GM12878 (cell line): ENCODE measurements around the gene TLL1. TPM values are rescaled to one million over a fixed set of nuclear protein-coding genes. Genes with fewer than 3 reads are reported as not detected.

Source experiments
- ATAC-seq: fragments of 200-7000 bp; cut with Tn5 transposase; 3 replicates; pipeline ENCODE4 v1.9.1; 2020; ENCODE audit warnings: mild to moderate bottlenecking, moderate library complexity
- BruUV-seq: library from RNA; stranded (reverse); fragments of 400-500 nt; replicated peaks from 2 replicates; lab custom pipeline; 2021; lab: Mats Ljungman, UMichigan
- CTCF ChIA-PET: fragments of 300-600 bp; sonication (Branson Sonifier 250); formaldehyde crosslinking; extraction: SDS; loops from one replicate; lab custom pipeline; 2021; ENCODE audit warnings: inconsistent platforms; lab: Yijun Ruan, JAX
- POLR2A ChIA-PET: fragments of 350-600 bp; formaldehyde crosslinking; extraction: SDS; loops from one replicate; lab custom pipeline; 2021; ENCODE audit warnings: inconsistent platforms; lab: Charles Lee
- RAD21 ChIA-PET: fragments of 300-600 bp; sonication (Branson Sonifier 250); formaldehyde crosslinking; loops from one replicate; lab custom pipeline; 2023; ENCODE audit warnings: antibody characterized with exemption; ENCODE audit not compliant: unreplicated experiment; lab: Charles Lee
- SMC1A ChIA-PET: fragments of 300-600 bp; sonication (Branson Sonifier 250); formaldehyde crosslinking; loops from one replicate; lab custom pipeline; 2023; ENCODE audit not compliant: unreplicated experiment, uncharacterized antibody; lab: Charles Lee
- DNase-seq: peaks from one replicate; pipeline ENCODE4 v3.0.0-alpha.2; 2011; ENCODE audit warnings: low read depth, low spot score
- FAIRE-seq: peaks from 3 replicates; lab custom pipeline; 2011; peaks lifted over from hg19 to GRCh38; lab: Jason Lieb, UNC
- H2AFZ ChIP-seq: 2 replicates; pipeline ENCODE4 v1.6.0; 2011; ENCODE audit warnings: low read depth, low read length, control low read depth; ENCODE audit not compliant: control insufficient read depth
- H3K27ac ChIP-seq: 2 replicates; pipeline ENCODE4 v1.5.1; 2011; ENCODE audit warnings: control low read depth; ENCODE audit not compliant: control insufficient read depth, insufficient read depth
- H3K27me3 ChIP-seq, 2 experiments: replicated peaks in 1 of 2; 2 replicates each; pipeline versions ENCODE4 v1.6.0 to v1.6.1; 2011; ENCODE audit warnings: low read length in 1 of 2; ENCODE audit not compliant: control insufficient read depth in 2 of 2, insufficient read depth in 2 of 2
- H3K36me3 ChIP-seq, 2 experiments: 2 replicates each; pipeline ENCODE4 v1.5.1; 2011; ENCODE audit warnings: low read length in 1 of 2; ENCODE audit not compliant: control insufficient read depth in 2 of 2, insufficient read depth in 2 of 2
- H3K4me1 ChIP-seq: 2 replicates; pipeline ENCODE4 v1.6.1; 2011; ENCODE audit warnings: mild to moderate bottlenecking, low read length, moderate library complexity, mixed read lengths; ENCODE audit not compliant: control insufficient read depth, insufficient read depth
- H3K4me2 ChIP-seq: 2 replicates; pipeline ENCODE4 v1.6.0; 2011; ENCODE audit warnings: control low read depth; ENCODE audit not compliant: control insufficient read depth, insufficient read depth
- H3K4me3 ChIP-seq: fragments of 200-600 bp; sonication (generic); 2 replicates; pipeline ENCODE4 v1.5.1; 2016
- H3K79me2 ChIP-seq: 2 replicates; pipeline ENCODE4 v1.6.0; 2011; ENCODE audit warnings: low read length; ENCODE audit not compliant: control insufficient read depth, insufficient read depth
- H3K9ac ChIP-seq: 2 replicates; pipeline ENCODE4 v1.8.0; 2011; ENCODE audit warnings: low read length, control low read depth, mixed read lengths; ENCODE audit not compliant: control insufficient read depth, insufficient read depth
- H3K9me3 ChIP-seq: replicated peaks from 3 replicates; pipeline ENCODE4 v1.5.1; 2011; ENCODE audit warnings: mild to moderate bottlenecking, low read length; ENCODE audit not compliant: control insufficient read depth, insufficient read depth
- H4K20me1 ChIP-seq: 2 replicates; pipeline ENCODE4 v1.6.0; 2011; ENCODE audit not compliant: control insufficient read depth, insufficient read depth
- CEBPZ ChIP-seq: fragments of 150-350 bp; IDR thresholded peaks from 2 replicates; pipeline ENCODE4 v1.6.1; 2016; ENCODE audit warnings: low read depth, low read length
- CHD4 ChIP-seq: fragments of 200-600 bp; sonication (generic); IDR thresholded peaks from 2 replicates; pipeline ENCODE4 v1.6.1; 2016; ENCODE audit warnings: mild to moderate bottlenecking
- ESRRA ChIP-seq: IDR thresholded peaks from 2 replicates; pipeline ENCODE4 v1.6.1; 2012; ENCODE audit warnings: mild to moderate bottlenecking, low read length, improper control_type of control experiment
- HCFC1 ChIP-seq: fragments of 150-350 bp; IDR thresholded peaks from 2 replicates; pipeline ENCODE4 v1.6.1; 2014; ENCODE audit warnings: low read length
- HDAC6 ChIP-seq: fragments of 200-600 bp; sonication (generic); IDR thresholded peaks from one replicate; pipeline ENCODE4 v1.8.0; 2017; ENCODE audit warnings: antibody characterized with exemption; ENCODE audit not compliant: unreplicated experiment
- IRF4 ChIP-seq: IDR thresholded peaks from 2 replicates; pipeline ENCODE4 v1.6.1; 2011; ENCODE audit warnings: low read depth, low read length
- KAT2A ChIP-seq: conservative IDR thresholded peaks from 2 replicates; pipeline ENCODE4 v1.6.1; 2011; ENCODE audit warnings: low read depth, low read length; ENCODE audit not compliant: control insufficient read depth
- MYC ChIP-seq: IDR thresholded peaks from 2 replicates; pipeline ENCODE4 v1.6.1; 2011; ENCODE audit warnings: mild to moderate bottlenecking, low read length, moderate library complexity, inconsistent platforms; ENCODE audit not compliant: insufficient read depth, insufficient replicate concordance, insufficient read length, severe bottlenecking
- NFYB ChIP-seq: IDR thresholded peaks from 2 replicates; pipeline ENCODE4 v1.6.1; 2011; ENCODE audit warnings: low read depth, mild to moderate bottlenecking, low read length, improper control_type of control experiment, moderate library complexity; ENCODE audit not compliant: insufficient read depth
- RELA ChIP-seq: fragments of 450-650 bp; IDR thresholded peaks from 2 replicates; pipeline ENCODE4 v1.8.0; 2014; ENCODE audit warnings: borderline replicate concordance; ENCODE audit not compliant: partially characterized antibody
- WRNIP1 ChIP-seq: IDR thresholded peaks from 2 replicates; pipeline ENCODE4 v1.6.1; 2011; ENCODE audit warnings: low read depth, low read length, improper control_type of control experiment, borderline replicate concordance
- ZBTB33 ChIP-seq: fragments of 450-650 bp; IDR thresholded peaks from 2 replicates; pipeline ENCODE4 v1.6.1; 2017; ENCODE audit warnings: mild to moderate bottlenecking
- ZBTB4 ChIP-seq: fragments of 450-650 bp; formaldehyde crosslinking; IDR thresholded peaks from 2 replicates; pipeline ENCODE4 v1.4.0; 2022; ENCODE audit warnings: mild to moderate bottlenecking, moderate library complexity
- WGBS: methylation state at CpG from one replicate; pipeline ENCODE4 v1.1.6; 2016; ENCODE audit warnings: low lambda C conversion rate; ENCODE audit not compliant: insufficient replicate concordance, insufficient coverage; ENCODE audit errors: missing lambda C conversion rate; 5-methylcytosine and 5-hydroxymethylcytosine counted together
- in situ Hi-C: fragments of 300-500 bp; cut with MboI; formaldehyde crosslinking; loops from 9 replicates; pipeline ENCODE4 v1.14.3; 2018; ENCODE audit warnings: mixed read lengths
- intact Hi-C: fragments of 100-400 bp; cut with micrococcal nuclease; formaldehyde crosslinking; loops from one replicate; pipeline ENCODE4 v1.14.2; 2022; ENCODE audit not compliant: unreplicated experiment
- polyA plus RNA-seq, 11 experiments: library from polyadenylated mRNA; depleted of rRNA in 4 of 11; unstranded in 6 of 11; stranded (reverse) in 5 of 11; fragments of >200 nt; fragmentation: Nextera tagmentation in 4 of 11; fragmentation: Illumina TruSeq in 1 of 11; extraction: Ambion mirVana in 4 of 11; extraction: Trizol in 1 of 11; gene quantifications; 1 replicate in 1 of 11; 2 replicates in 10 of 11; pipeline versions ENCODE4 v1.2.1 to v1.2.3, GENCODE V29; 2011 to 2016; ENCODE audit warnings: inconsistent platforms in 2 of 11, missing spikeins in 2 of 11, low read depth in 1 of 11
- total RNA-seq, 4 experiments: library from RNA; depleted of rRNA in 3 of 4; stranded (reverse); fragments of >200 nt in 3 of 4; fragmentation: Illumina TruSeq in 1 of 4; extraction: Trizol in 1 of 4; gene quantifications; 2 replicates each; pipeline versions ENCODE4 v1.2.1 to v1.2.3, GENCODE V29; 2013 to 2021

Gene TLL1
- total and polyA plus RNA-seq, 10 of the 15 experiments (the other 5 are each of a cell fraction or from before 2014, with no cell fraction given) = 0.02 to 0.31 (median 0.05) TPM; not detected in 2

- RAD21 ChIA-PET = no interaction called here
- Histone ChIP-seq H2AFZ (no peak overlapping the region), H3K27me3 (peaks cover 1 to 8% of the 10 kb centered on the region in 2 experiments; a peak in 3 of 4 replicates), H3K9ac (no peak overlapping the region), H3K4me3 (no peak overlapping the region), H3K27ac (no peak overlapping the region), H3K9me3 (no peaks in the 10 kb centered on the region), H3K4me2 (no peak overlapping the region), H3K4me1 (no peaks in the 10 kb centered on the region), H3K36me3 (no peaks in the 10 kb centered on the region), H3K79me2 (no peaks in the 10 kb centered on the region), H4K20me1 (no peaks in the 10 kb centered on the region)
- CTCF ChIA-PET = no interaction called here
- POLR2A ChIA-PET = no interaction called here
- 21% methylated on average over 13 of the region's 27 CpGs for WGBS
- BruUV-seq = no TSS peak
- intact Hi-C loops = no loop called here
- DNase-seq (no peak), ATAC-seq (no peak), FAIRE-seq (no peak)
- SMC1A ChIA-PET = no interaction called here
- TF ChIP-seq KAT2A = no peak
- no peak for TF ChIP-seq RELA
- TF ChIP-seq HCFC1 = no peak
- TF ChIP-seq ZBTB33 = no peak
- no peak for TF ChIP-seq WRNIP1
- TF ChIP-seq CEBPZ = no peak
- no peak for TF ChIP-seq MYC
- no peak for TF ChIP-seq CHD4
- no peak for TF ChIP-seq NFYB
- TF ChIP-seq IRF4 = no peak
- no peak for TF ChIP-seq ESRRA
- no peak for TF ChIP-seq HDAC6
- TF ChIP-seq ZBTB4 (CRISPR knock-in tag) = no peak
- in situ Hi-C loops = no loop called here
These were observed 1.2 kb downstream of the TLL1 start for GRCh38 chr4:165874072-165874790.
